Mesenchymal stem cell (in vitro differentiated cells and primary cell): ENCODE data around the gene TNFSF12.

Experiments used
- DNase-seq: peaks from one replicate; pipeline ENCODE4 v3.0.0-alpha.2; 2013
- H2AFZ ChIP-seq: one replicate; pipeline ENCODE4 v1.6.1; 2013; ENCODE audit warnings: low read depth, mild to moderate bottlenecking, control low read depth, inconsistent platforms, low read length, moderate library complexity
- H2AK5ac ChIP-seq: 2 replicates; pipeline ENCODE4 v1.6.1; 2013; ENCODE audit warnings: low read length, moderate library complexity, mild to moderate bottlenecking, inconsistent platforms; ENCODE audit not compliant: severe bottlenecking
- H2BK120ac ChIP-seq: one replicate; pipeline ENCODE4 v1.6.1; 2013; ENCODE audit warnings: low read depth, mild to moderate bottlenecking, inconsistent platforms, low read length, moderate library complexity
- H2BK12ac ChIP-seq, 2 experiments: one replicate each; pipeline ENCODE4 v1.6.1; 2013; ENCODE audit warnings: inconsistent platforms in 2 of 2, low read length in 2 of 2, mild to moderate bottlenecking in 2 of 2, moderate library complexity in 2 of 2, control low read depth in 1 of 2
- H2BK15ac ChIP-seq: one replicate; pipeline ENCODE4 v1.6.1; 2013; ENCODE audit warnings: mild to moderate bottlenecking, low read depth, inconsistent platforms; ENCODE audit not compliant: poor library complexity, severe bottlenecking
- H2BK5ac ChIP-seq: 2 replicates; pipeline ENCODE4 v1.6.1; 2013; ENCODE audit warnings: low read depth, mild to moderate bottlenecking, low read length, control low read depth, inconsistent platforms; ENCODE audit not compliant: poor library complexity, severe bottlenecking
- H3K14ac ChIP-seq, 2 experiments: one replicate each; pipeline ENCODE4 v1.6.1; 2013; ENCODE audit warnings: inconsistent platforms in 2 of 2, low read length in 2 of 2, control low read depth in 1 of 2, mild to moderate bottlenecking in 1 of 2, moderate library complexity in 1 of 2
- H3K18ac ChIP-seq, 2 experiments: one replicate each; pipeline ENCODE4 v1.6.1; 2013; ENCODE audit warnings: inconsistent platforms in 2 of 2, low read length in 2 of 2, control low read depth in 1 of 2, low read depth in 1 of 2, mild to moderate bottlenecking in 1 of 2
- H3K23ac ChIP-seq, 2 experiments: one replicate each; pipeline ENCODE4 v1.6.1; 2013; ENCODE audit warnings: inconsistent platforms in 2 of 2, low read length in 2 of 2, mild to moderate bottlenecking in 2 of 2, moderate library complexity in 2 of 2, control low read depth in 1 of 2
- H3K27ac ChIP-seq: 2 replicates; pipeline ENCODE4 v1.5.1; 2013; ENCODE audit warnings: mild to moderate bottlenecking, moderate library complexity, low read length, control low read depth, inconsistent platforms; ENCODE audit not compliant: poor library complexity, severe bottlenecking
- H3K27me3 ChIP-seq, 2 experiments: 2 replicates each; pipeline versions ENCODE4 v1.6.1 to v1.7.0; 2013; ENCODE audit warnings: low read length in 2 of 2, mild to moderate bottlenecking in 2 of 2, moderate library complexity in 2 of 2, control low read depth in 1 of 2, inconsistent platforms in 1 of 2; ENCODE audit not compliant: control insufficient read depth in 1 of 2, insufficient read depth in 1 of 2
- H3K36me3 ChIP-seq, 2 experiments: 2 replicates each; pipeline versions ENCODE4 v1.6.1 to v1.7.0; 2013; ENCODE audit warnings: low read length in 2 of 2, control low read depth in 1 of 2, inconsistent platforms in 1 of 2, low read depth in 1 of 2, mild to moderate bottlenecking in 1 of 2; ENCODE audit not compliant: insufficient read depth in 2 of 2, control insufficient read depth in 1 of 2
- H3K4ac ChIP-seq, 2 experiments: one replicate each; pipeline ENCODE4 v1.6.1; 2013; ENCODE audit warnings: inconsistent platforms in 2 of 2, low read length in 2 of 2, mild to moderate bottlenecking in 2 of 2, moderate library complexity in 2 of 2, control low read depth in 1 of 2, low read depth in 1 of 2
- H3K4me1 ChIP-seq: 2 replicates; pipeline ENCODE4 v1.6.1; 2013; ENCODE audit warnings: low read depth, low read length, control low read depth; ENCODE audit not compliant: control insufficient read depth, insufficient read depth
- H3K4me2 ChIP-seq: 2 replicates; pipeline ENCODE4 v1.6.1; 2013; ENCODE audit warnings: low read length, mild to moderate bottlenecking, inconsistent platforms; ENCODE audit not compliant: poor library complexity, severe bottlenecking
- H3K4me3 ChIP-seq, 2 experiments: 2 replicates each; pipeline versions ENCODE4 v1.5.1 to v1.7.0; 2013; ENCODE audit warnings: low read length in 2 of 2, mild to moderate bottlenecking in 2 of 2, control low read depth in 1 of 2, low read depth in 1 of 2; ENCODE audit not compliant: insufficient read depth in 1 of 2
- H3K79me1 ChIP-seq: replicated peaks from 2 replicates; pipeline ENCODE4 v1.6.1; 2013; ENCODE audit warnings: mild to moderate bottlenecking, control low read depth, low read length, inconsistent platforms; ENCODE audit not compliant: poor library complexity, severe bottlenecking
- H3K9ac ChIP-seq: 2 replicates; pipeline ENCODE4 v1.7.0; 2013; ENCODE audit warnings: mild to moderate bottlenecking, low read length, moderate library complexity
- H3K9me3 ChIP-seq: 2 replicates; pipeline ENCODE4 v1.7.0; 2013; ENCODE audit warnings: mild to moderate bottlenecking, low read length; ENCODE audit not compliant: control insufficient read depth
- H4K8ac ChIP-seq: one replicate; pipeline ENCODE4 v1.6.1; 2013; ENCODE audit warnings: inconsistent platforms, mild to moderate bottlenecking, low read length, moderate library complexity
- H4K91ac ChIP-seq: one replicate; pipeline ENCODE4 v1.6.1; 2013; ENCODE audit warnings: mild to moderate bottlenecking, low read length, inconsistent platforms
- WGBS: methylation state at CpG from one replicate; pipeline ENCODE4 v1.1.7; 2013; ENCODE audit warnings: mixed read lengths; 5-methylcytosine and 5-hydroxymethylcytosine counted together

The TNFSF12 gene

DNA sequence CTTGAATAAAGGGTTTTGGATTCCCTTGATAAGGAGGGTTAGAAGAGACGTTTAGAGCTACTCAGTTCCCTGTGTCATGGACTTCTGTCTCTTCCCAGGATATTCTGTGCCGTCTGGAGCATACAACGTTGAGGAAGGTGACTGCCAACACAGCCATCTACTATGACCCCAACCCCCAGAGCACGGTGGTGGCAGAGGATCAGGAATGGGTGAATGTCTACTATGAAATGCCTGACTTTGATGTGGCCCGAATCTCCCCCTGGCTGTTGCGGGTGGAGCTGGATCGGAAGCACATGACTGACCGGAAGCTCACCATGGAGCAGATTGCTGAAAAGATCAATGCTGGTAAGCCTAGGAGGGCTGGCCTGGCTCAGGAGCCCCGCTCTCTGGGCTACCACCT, 40.0 kb upstream of the TNFSF12 start:
- Histone ChIP-seq H4K8ac (peak overlapping the region; percentile 57), H2BK12ac (no peak overlapping the region), H3K4me2 (no peak overlapping the region), H2BK5ac (no peak overlapping the region), H3K23ac (no peak overlapping the region), H3K4ac (no peak overlapping the region), H4K91ac (no peak overlapping the region), H3K79me1 (peaks cover 22% of the 10 kb centered on the region), H3K14ac (no peak overlapping the region), H3K27me3 (no peaks in the 10 kb centered on the region), H3K27ac (no peak overlapping the region), H2BK120ac (no peak overlapping the region), H2AK5ac (no peak overlapping the region), H3K4me3 (no peak overlapping the region), H3K9ac (no peak overlapping the region), H3K36me3 (peaks cover 82 to 99% of the 10 kb centered on the region in 2 experiments), H2BK15ac (no peak overlapping the region), H2AFZ (no peak overlapping the region), H3K4me1 (no peaks in the 10 kb centered on the region), H3K9me3 (no peaks in the 10 kb centered on the region), H3K18ac (no peak overlapping the region)
- no peak for DNase-seq
- WGBS, result 96% methylated on average over 9 of the region's 9 CpGs

DNA sequence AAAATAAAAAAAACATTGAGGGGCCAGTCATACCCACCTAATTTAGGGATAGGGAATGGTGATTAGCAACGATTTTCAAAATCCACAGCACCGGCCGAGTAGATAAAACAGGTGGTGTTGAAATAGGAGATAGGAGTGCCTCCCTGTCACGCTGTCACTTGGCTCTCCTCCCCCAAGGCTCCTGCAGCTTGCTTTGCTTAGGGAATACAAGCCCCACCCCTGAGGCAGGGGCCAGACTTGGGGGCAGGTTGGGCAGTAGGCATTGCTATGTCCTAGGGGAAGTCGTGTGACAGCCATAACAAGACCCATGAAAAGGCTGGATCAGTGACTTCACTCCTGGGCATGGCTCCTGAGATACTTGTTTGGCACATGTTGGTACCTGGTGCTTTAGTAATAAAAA, 38.9 kb upstream of the TNFSF12 start:
- H3K4me3 ChIP-seq, result no peak overlapping the region
- H3K14ac ChIP-seq, result no peak overlapping the region
- no peak for DNase-seq
- no peak overlapping the region for H2AK5ac ChIP-seq
- no peak overlapping the region for H3K9ac ChIP-seq
- no peak overlapping the region for H3K27ac ChIP-seq
- H2BK120ac ChIP-seq, result no peak overlapping the region
- H3K27me3 ChIP-seq, result no peaks in the 10 kb centered on the region
- no peaks in the 10 kb centered on the region for H3K9me3 ChIP-seq
- no peak overlapping the region for H2BK5ac ChIP-seq
- H3K4ac ChIP-seq, result no peak overlapping the region
- H3K4me1 ChIP-seq, result no peaks in the 10 kb centered on the region
- no peak overlapping the region for H2BK12ac ChIP-seq
- no peak overlapping the region for H2AFZ ChIP-seq
- no peak overlapping the region for H3K4me2 ChIP-seq
- 97% methylated on average over 5 of the region's 5 CpGs for WGBS
- H3K79me1 ChIP-seq, result peaks cover 21% of the 10 kb centered on the region
- no peak overlapping the region for H3K18ac ChIP-seq
- no peak overlapping the region for H2BK15ac ChIP-seq
- no peak overlapping the region for H4K91ac ChIP-seq
- H4K8ac ChIP-seq, result peak overlapping the region; percentile 31
- no peak overlapping the region for H3K23ac ChIP-seq
- H3K36me3 ChIP-seq, result peaks cover 83 to 96% of the 10 kb centered on the region in 2 experiments

GRCh38 chr17:7511108-7511507, 37.8 kb upstream of the TNFSF12 start:
- no peak overlapping the region for H2AK5ac ChIP-seq
- no peak overlapping the region for H4K91ac ChIP-seq
- no peak overlapping the region for H4K8ac ChIP-seq
- H3K23ac ChIP-seq, result no peak overlapping the region
- peaks cover 24% of the 10 kb centered on the region for H3K79me1 ChIP-seq
- 95% methylated on average over 10 of the region's 10 CpGs for WGBS
- no peak overlapping the region for H2BK5ac ChIP-seq
- no peak overlapping the region for H3K27ac ChIP-seq
- no peak for DNase-seq
- no peak overlapping the region for H2BK15ac ChIP-seq
- no peak overlapping the region for H2AFZ ChIP-seq
- H3K9ac ChIP-seq, result no peak overlapping the region
- no peaks in the 10 kb centered on the region for H3K27me3 ChIP-seq
- H3K4me3 ChIP-seq, result no peak overlapping the region
- no peak overlapping the region for H2BK120ac ChIP-seq
- no peak overlapping the region for H2BK12ac ChIP-seq
- no peak overlapping the region for H3K18ac ChIP-seq
- no peaks in the 10 kb centered on the region for H3K9me3 ChIP-seq
- no peak overlapping the region for H3K4me2 ChIP-seq
- no peak overlapping the region for H3K14ac ChIP-seq
- H3K4ac ChIP-seq, result no peak overlapping the region
- no peaks in the 10 kb centered on the region for H3K4me1 ChIP-seq
- peaks cover 86 to 92% of the 10 kb centered on the region in 2 experiments for H3K36me3 ChIP-seq

- Histone ChIP-seq H3K4ac (no peak overlapping the region), H3K9ac (no peak overlapping the region), H3K9me3 (no peaks in the 10 kb centered on the region), H3K14ac (no peak overlapping the region), H3K4me1 (no peaks in the 10 kb centered on the region), H2BK5ac (no peak overlapping the region), H2BK12ac (no peak overlapping the region), H3K27ac (no peak overlapping the region), H2AK5ac (no peak overlapping the region), H2BK15ac (no peak overlapping the region), H3K23ac (no peak overlapping the region), H2BK120ac (no peak overlapping the region), H4K8ac (no peak overlapping the region), H3K4me3 (no peak overlapping the region), H4K91ac (no peak overlapping the region), H3K27me3 (no peaks in the 10 kb centered on the region), H3K36me3 (peaks cover 81 to 85% of the 10 kb centered on the region in 2 experiments), H3K18ac (no peak overlapping the region), H2AFZ (no peak overlapping the region), H3K79me1 (peaks cover 22% of the 10 kb centered on the region), H3K4me2 (no peak overlapping the region)
- 97% methylated on average over 15 of the region's 15 CpGs for WGBS
- no peak for DNase-seq
Observed at GRCh38 chr17:7512105-7512504, 36.8 kb upstream of the TNFSF12 start.
